CD8-positive, alpha-beta memory T cell (primary cell): Measurements from ENCODE around the gene VPS50. TPM values are rescaled to one million over a fixed set of nuclear protein-coding genes. Genes with fewer than 3 reads are reported as not detected.
A peak's percentile ranks its signal among the peaks of the same experiment; 100 is the strongest.

Experiments
- CTCF ChIA-PET: fragments of 350-600 bp; sonication (Branson Sonifier 250); formaldehyde crosslinking; loops from one replicate; lab custom pipeline; 2021; ENCODE audit warnings: antibody characterized with exemption; lab: Charles Lee
- POLR2A ChIA-PET: fragments of 350-600 bp; sonication (Branson Sonifier 250); formaldehyde crosslinking; loops from one replicate; lab custom pipeline; 2021; ENCODE audit warnings: antibody characterized with exemption; lab: Charles Lee
- DNase-seq, 5 donors: peaks; one replicate each; pipeline versions ENCODE4 v3.0.0 to v3.0.0-alpha.2; 2020 to 2022; ENCODE audit warnings: mixed read lengths in 1 of 5
- H3K27ac ChIP-seq: one replicate; pipeline ENCODE4 v1.7.0; 2013; ENCODE audit warnings: low read depth, mild to moderate bottlenecking, low read length, moderate library complexity
- H3K27me3 ChIP-seq: 2 replicates; pipeline ENCODE4 v1.7.0; 2013; ENCODE audit warnings: low read length, mild to moderate bottlenecking; ENCODE audit not compliant: insufficient read depth, poor library complexity, severe bottlenecking
- H3K36me3 ChIP-seq: 2 replicates; pipeline ENCODE4 v1.7.0; 2013; ENCODE audit warnings: mild to moderate bottlenecking, low read length, moderate library complexity; ENCODE audit not compliant: insufficient read depth
- H3K4me1 ChIP-seq: 2 replicates; pipeline ENCODE4 v1.7.0; 2013; ENCODE audit warnings: mild to moderate bottlenecking, low read length, moderate library complexity; ENCODE audit not compliant: insufficient read depth
- H3K4me3 ChIP-seq: 2 replicates; pipeline ENCODE4 v1.7.0; 2013; ENCODE audit warnings: mild to moderate bottlenecking, low read length
- H3K9me3 ChIP-seq: 2 replicates; pipeline ENCODE4 v1.7.0; 2013; ENCODE audit warnings: mild to moderate bottlenecking, low read length
- H3K27ac Mint-ChIP-seq, 8 donors: one replicate each; pipeline ENCODE4 v1.8.0; 2020 to 2021; ENCODE audit warnings: mixed read lengths in 8 of 8, mild to moderate bottlenecking in 6 of 8, inconsistent platforms in 3 of 8, moderate library complexity in 3 of 8
- H3K27me3 Mint-ChIP-seq, 2 donors: one replicate each; pipeline ENCODE4 v1.8.0; 2020 to 2021; ENCODE audit warnings: mixed read lengths in 2 of 2, mild to moderate bottlenecking in 1 of 2, moderate library complexity in 1 of 2
- H3K36me3 Mint-ChIP-seq, 3 donors: one replicate each; pipeline ENCODE4 v1.8.0; 2020 to 2021; ENCODE audit warnings: mixed read lengths in 3 of 3, inconsistent platforms in 1 of 3, mild to moderate bottlenecking in 1 of 3
- H3K4me1 Mint-ChIP-seq, 3 donors: one replicate each; pipeline ENCODE4 v1.8.0; 2020 to 2021; ENCODE audit warnings: mixed read lengths in 3 of 3, inconsistent platforms in 1 of 3, mild to moderate bottlenecking in 1 of 3
- H3K4me3 Mint-ChIP-seq, 7 donors: one replicate each; pipeline ENCODE4 v1.8.0; 2020 to 2021; ENCODE audit warnings: mixed read lengths in 7 of 7, mild to moderate bottlenecking in 6 of 7, moderate library complexity in 4 of 7, inconsistent platforms in 2 of 7
- H3K9me3 Mint-ChIP-seq, 5 donors: one replicate each; pipeline ENCODE4 v1.8.0; 2020 to 2022; ENCODE audit warnings: mixed read lengths in 5 of 5, mild to moderate bottlenecking in 3 of 5, moderate library complexity in 2 of 5, inconsistent platforms in 1 of 5
- polyA plus RNA-seq: library from polyadenylated mRNA; unstranded; fragments of 300-500 nt; fragmentation: Illumina TruSeq; gene quantifications from one replicate; pipeline ENCODE4 v1.2.3, GENCODE V29; 2021
- total RNA-seq, 2 experiments: library from RNA; stranded (reverse); gene quantifications; one replicate each; pipeline ENCODE4 v1.2.3, GENCODE V29; 2021

Gene VPS50, protein sequence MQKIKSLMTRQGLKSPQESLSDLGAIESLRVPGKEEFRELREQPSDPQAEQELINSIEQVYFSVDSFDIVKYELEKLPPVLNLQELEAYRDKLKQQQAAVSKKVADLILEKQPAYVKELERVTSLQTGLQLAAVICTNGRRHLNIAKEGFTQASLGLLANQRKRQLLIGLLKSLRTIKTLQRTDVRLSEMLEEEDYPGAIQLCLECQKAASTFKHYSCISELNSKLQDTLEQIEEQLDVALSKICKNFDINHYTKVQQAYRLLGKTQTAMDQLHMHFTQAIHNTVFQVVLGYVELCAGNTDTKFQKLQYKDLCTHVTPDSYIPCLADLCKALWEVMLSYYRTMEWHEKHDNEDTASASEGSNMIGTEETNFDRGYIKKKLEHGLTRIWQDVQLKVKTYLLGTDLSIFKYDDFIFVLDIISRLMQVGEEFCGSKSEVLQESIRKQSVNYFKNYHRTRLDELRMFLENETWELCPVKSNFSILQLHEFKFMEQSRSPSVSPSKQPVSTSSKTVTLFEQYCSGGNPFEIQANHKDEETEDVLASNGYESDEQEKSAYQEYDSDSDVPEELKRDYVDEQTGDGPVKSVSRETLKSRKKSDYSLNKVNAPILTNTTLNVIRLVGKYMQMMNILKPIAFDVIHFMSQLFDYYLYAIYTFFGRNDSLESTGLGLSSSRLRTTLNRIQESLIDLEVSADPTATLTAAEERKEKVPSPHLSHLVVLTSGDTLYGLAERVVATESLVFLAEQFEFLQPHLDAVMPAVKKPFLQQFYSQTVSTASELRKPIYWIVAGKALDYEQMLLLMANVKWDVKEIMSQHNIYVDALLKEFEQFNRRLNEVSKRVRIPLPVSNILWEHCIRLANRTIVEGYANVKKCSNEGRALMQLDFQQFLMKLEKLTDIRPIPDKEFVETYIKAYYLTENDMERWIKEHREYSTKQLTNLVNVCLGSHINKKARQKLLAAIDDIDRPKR
- total RNA-seq: 10 to 100 TPM; 22.8 to 28.2 TPM
- 14.9 TPM for polyA plus RNA-seq

DNA sequence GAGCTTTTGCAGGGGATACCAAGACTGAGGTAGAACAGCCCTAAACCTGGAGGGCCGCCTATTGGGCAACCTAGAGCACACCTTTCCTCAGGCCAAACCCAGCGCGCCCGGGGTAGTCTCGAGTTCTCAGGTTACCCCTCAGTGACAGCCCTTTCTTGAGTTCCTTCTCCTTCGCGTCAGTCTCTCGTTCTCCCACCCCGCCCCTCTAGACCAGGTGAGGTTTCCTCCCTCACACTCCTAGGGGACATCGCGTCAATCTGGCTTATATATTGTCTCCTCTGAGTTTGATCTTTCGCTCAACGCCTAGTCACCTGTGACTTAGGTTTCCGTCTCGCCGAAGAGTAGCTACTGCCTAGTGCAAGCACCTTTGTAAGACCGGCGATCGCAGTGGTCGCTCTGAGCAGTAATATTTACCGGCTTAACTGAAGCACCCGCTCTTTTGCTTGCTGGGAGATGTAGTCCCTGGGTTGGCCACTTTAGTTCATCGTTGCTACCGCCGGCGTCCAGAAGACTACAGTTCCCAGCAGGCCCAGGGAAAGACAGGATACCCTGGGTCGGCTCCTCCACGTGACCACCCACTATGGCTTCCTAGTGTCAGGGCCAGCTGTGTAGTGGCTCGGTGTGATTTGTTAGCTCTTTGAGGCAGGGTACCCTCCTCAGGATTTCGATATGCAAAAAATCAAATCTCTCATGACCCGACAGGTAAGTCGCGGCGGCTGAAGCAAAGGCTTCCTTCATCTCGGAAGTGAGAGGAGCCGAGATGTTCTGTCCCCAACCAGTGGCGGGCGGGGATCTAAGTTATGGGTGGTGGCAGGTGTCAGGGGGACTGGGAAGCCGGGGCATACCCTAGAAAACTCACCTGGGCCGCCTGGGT, at the start of gene VPS50:
Gene VPS50, plus strand, starts transcription at position 568 of the 874 bp plus-strand sequence. Its CDS starts 102 bp downstream, at position 670.
- H3K9me3 ChIP-seq: no peaks in the 10 kb centered on the region
- Mint-ChIP-seq H3K27me3 (no peaks in the 10 kb centered on the region), H3K4me1 (peaks cover 16 to 29% (median 28%) of the 10 kb centered on the region in 3 donors), H3K4me3 (peak within 1 kb of the TSS; percentile 87 to 97 (median 94)), H3K27ac (peak within 1 kb of the TSS; percentile 78 to 99 (median 96)), H3K9me3 (no peaks in the 10 kb centered on the region), H3K36me3 (peaks cover 0 to 7% (median 0%) of the 10 kb centered on the region in 3 donors)
- ChIA-PET POLR2A (interaction anchor here (0.6 to 1.2 kb wide), 5 partner anchors 114 to 703 kb away, joined by 3 to 6 read pairs (median 4); partner anchors contain the start of genes PEX1, RBM48 and SAMD9), CTCF (interaction anchor here (0.7 to 2.0 kb wide), 7 partner anchors 14 to 771 kb away, joined by 3 to 13 read pairs (median 3); partner anchors contain the start of genes FAM133B and RBM48)
- H3K27me3 ChIP-seq: no peaks in the 10 kb centered on the region
- peaks cover 20% of the 10 kb centered on the region for H3K4me1 ChIP-seq
- DNase-seq: peak; percentile 85 to 96 (median 94)
- peak within 1 kb of the TSS; percentile 79 for H3K27ac ChIP-seq
- H3K36me3 ChIP-seq: no peaks in the 10 kb centered on the region
- peak within 1 kb of the TSS; percentile 92 for H3K4me3 ChIP-seq

DNA sequence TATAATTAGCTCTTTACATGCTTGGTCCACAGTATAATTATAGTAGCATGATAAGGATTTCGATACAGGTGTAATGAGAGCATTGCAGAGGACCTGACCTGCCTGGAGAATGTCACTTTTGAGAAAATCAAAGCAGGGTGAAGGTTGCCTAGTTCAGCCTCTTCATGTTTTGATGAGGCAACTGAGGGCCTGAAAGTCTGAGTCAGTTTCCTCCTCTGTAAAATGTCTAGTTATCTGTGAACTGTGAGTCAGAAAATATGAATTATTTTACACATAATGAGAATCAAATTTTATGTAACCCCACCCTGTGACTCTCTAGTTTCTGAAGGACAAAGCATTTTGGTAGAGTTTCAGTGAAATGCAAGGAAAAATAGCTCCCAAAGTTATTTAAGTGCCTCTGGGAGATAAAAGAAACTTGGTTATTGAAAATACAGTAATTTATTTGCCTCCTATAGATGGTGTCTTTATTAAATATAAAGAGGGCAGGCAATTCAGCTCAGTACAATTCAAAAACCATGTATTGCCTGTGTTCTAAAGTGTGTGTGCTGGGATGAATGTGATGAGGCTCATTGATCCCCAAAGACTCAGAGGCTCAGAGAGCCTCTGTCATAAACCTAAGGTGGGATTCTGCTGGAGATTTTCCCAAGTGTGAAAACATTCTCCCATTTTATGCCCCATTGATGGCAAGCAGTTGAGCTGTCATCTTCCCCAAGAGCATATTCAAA, 46.7 kb upstream of the VPS50 start:
- no peaks in the 10 kb centered on the region for H3K36me3 ChIP-seq
- Mint-ChIP-seq H3K9me3 (no peaks in the 10 kb centered on the region), H3K4me3 (no peak overlapping the region), H3K4me1 (no peaks in the 10 kb centered on the region), H3K36me3 (no peaks in the 10 kb centered on the region), H3K27me3 (peaks cover 10 to 58% of the 10 kb centered on the region in 2 donors), H3K27ac (no peak overlapping the region)
- no peak for DNase-seq
- H3K4me3 ChIP-seq: no peak overlapping the region
- POLR2A ChIA-PET: no interaction called here
- H3K9me3 ChIP-seq: no peaks in the 10 kb centered on the region
- H3K27me3 ChIP-seq: no peaks in the 10 kb centered on the region
- H3K4me1 ChIP-seq: no peaks in the 10 kb centered on the region
- H3K27ac ChIP-seq: no peak overlapping the region
- CTCF ChIA-PET: no interaction called here

DNA sequence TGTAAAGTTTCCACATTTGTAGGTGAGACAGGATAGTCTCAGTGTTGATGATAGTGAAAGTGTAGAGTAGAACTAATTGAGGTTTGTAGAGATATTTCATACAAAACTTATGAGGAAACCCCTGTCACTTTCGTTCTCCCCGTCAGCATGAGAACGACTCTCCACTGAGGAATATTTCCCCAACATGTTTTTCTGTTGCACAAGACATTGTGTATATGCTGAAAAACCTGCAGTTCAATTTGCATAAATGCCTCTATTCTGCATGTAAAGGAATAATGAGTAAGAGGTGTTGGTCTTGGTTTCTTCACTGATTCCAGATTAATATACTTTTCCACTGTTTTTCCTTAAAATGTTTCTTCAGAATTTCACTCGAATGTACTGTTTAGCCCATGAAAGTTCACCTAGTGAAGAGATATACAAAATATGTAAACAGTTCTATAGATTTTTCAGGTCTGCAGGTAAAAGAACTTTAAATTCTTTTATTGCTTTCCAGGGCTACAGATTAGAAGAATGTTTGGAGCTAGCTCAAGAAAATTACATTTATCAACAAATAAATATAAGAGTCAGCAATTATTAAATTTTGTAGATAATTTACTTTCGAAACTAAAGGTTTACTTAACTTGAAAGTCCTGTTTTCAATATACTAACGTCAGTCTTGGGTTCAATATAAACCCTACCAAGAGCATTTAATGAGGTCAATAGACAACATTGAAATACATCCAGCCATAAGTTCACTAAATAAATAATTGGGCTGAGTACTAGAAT, 43.1 kb upstream of the VPS50 start:
- Histone ChIP-seq H3K36me3 (no peaks in the 10 kb centered on the region), H3K27ac (no peak overlapping the region), H3K4me1 (no peaks in the 10 kb centered on the region), H3K27me3 (no peaks in the 10 kb centered on the region), H3K4me3 (no peak overlapping the region), H3K9me3 (no peaks in the 10 kb centered on the region)
- DNase-seq: no peak
- Mint-ChIP-seq H3K9me3 (no peaks in the 10 kb centered on the region), H3K27me3 (peaks cover 18 to 69% of the 10 kb centered on the region in 2 donors), H3K4me1 (no peaks in the 10 kb centered on the region), H3K4me3 (no peak overlapping the region), H3K36me3 (no peaks in the 10 kb centered on the region), H3K27ac (no peak overlapping the region)
- CTCF ChIA-PET: no interaction called here
- POLR2A ChIA-PET: no interaction called here

DNA sequence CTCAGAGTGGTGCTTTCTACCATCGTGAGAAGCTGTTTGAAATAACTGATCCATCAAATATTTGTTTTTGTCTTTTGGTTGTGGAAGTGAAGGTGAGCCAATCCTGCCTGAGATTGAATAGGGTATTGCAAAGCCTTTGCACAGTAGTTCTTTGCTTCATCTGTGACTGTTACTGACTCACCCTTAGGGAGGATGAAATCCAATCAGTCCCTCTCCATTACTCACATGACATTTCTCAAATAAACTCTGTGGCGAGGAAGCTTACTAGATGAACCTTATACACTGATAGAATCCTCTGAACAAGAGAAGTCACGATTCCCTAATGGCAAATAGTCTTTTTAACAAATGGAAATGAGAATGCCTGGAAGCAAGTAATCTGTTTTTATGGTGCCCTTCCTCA, 37.8 kb upstream of the VPS50 start:
- CTCF ChIA-PET: no interaction called here
- H3K36me3 ChIP-seq: no peaks in the 10 kb centered on the region
- H3K4me3 ChIP-seq: no peak overlapping the region
- Mint-ChIP-seq H3K36me3 (no peaks in the 10 kb centered on the region), H3K27me3 (peaks cover 16 to 68% of the 10 kb centered on the region in 2 donors), H3K9me3 (no peaks in the 10 kb centered on the region), H3K27ac (no peak overlapping the region), H3K4me1 (no peaks in the 10 kb centered on the region), H3K4me3 (no peak overlapping the region)
- no peaks in the 10 kb centered on the region for H3K9me3 ChIP-seq
- H3K27me3 ChIP-seq: peaks cover 10% of the 10 kb centered on the region
- no peaks in the 10 kb centered on the region for H3K4me1 ChIP-seq
- no peak for DNase-seq
- H3K27ac ChIP-seq: no peak overlapping the region
- POLR2A ChIA-PET: no interaction called here

DNA sequence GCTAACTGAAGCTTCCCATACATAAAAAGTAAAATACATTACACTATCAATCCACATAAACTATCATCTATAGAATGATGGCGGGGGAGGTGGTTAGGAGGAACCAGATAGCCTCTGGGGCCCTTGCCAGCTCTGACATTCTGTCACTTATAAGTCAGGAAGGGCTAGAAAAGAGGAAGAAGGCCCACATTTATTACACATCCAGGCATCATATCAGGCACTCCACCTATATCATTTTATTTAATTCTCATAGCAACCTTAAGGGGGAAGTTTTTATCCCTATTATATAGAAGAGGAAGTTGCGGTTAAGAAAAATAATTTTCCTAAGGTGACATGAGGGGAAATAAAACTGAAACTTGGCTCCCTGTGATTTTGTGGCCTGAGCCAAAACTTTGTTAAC, 35.8 kb upstream of the VPS50 start:
- Histone ChIP-seq H3K36me3 (no peaks in the 10 kb centered on the region), H3K9me3 (no peaks in the 10 kb centered on the region), H3K27me3 (peaks cover 11% of the 10 kb centered on the region), H3K4me3 (no peak overlapping the region), H3K27ac (no peak overlapping the region), H3K4me1 (no peaks in the 10 kb centered on the region)
- no peak overlapping the region for H3K4me3 Mint-ChIP-seq
- no peaks in the 10 kb centered on the region for H3K4me1 Mint-ChIP-seq
- DNase-seq: no peak
- H3K27ac Mint-ChIP-seq: no peak overlapping the region
- H3K36me3 Mint-ChIP-seq: no peaks in the 10 kb centered on the region
- no peaks in the 10 kb centered on the region for H3K9me3 Mint-ChIP-seq
- POLR2A ChIA-PET: no interaction called here
- CTCF ChIA-PET: no interaction called here
- peaks cover 13 to 67% of the 10 kb centered on the region in 2 donors for H3K27me3 Mint-ChIP-seq

DNA sequence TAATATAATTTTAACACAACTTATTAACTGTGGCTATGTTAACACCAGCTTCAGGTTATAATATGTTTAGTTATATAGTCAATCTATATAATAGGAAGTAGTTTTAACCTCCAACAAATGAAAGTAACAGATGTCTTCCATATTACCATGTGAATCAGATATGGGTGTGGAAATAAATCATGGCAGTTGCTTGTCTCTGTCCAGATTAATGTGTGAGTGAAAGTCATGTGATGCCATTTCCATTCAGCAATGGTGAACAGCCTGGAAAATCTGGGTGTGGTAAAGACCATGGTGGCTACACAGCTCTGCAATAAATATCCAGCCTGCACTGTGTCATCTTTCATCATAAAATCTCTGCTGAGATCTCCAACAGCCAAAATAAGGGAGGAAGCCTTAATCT, 33.7 kb upstream of the VPS50 start:
- ChIA-PET CTCF (no interaction called here), POLR2A (no interaction called here)
- Mint-ChIP-seq H3K9me3 (no peaks in the 10 kb centered on the region), H3K27ac (no peak overlapping the region), H3K36me3 (no peaks in the 10 kb centered on the region), H3K4me1 (no peaks in the 10 kb centered on the region), H3K4me3 (no peak overlapping the region), H3K27me3 (peaks cover 3 to 63% of the 10 kb centered on the region in 2 donors)
- no peaks in the 10 kb centered on the region for H3K36me3 ChIP-seq
- no peak overlapping the region for H3K27ac ChIP-seq
- no peaks in the 10 kb centered on the region for H3K4me1 ChIP-seq
- peaks cover 13% of the 10 kb centered on the region for H3K27me3 ChIP-seq
- no peaks in the 10 kb centered on the region for H3K9me3 ChIP-seq
- no peak for DNase-seq
- H3K4me3 ChIP-seq: no peak overlapping the region
